ENCODE results near the gene MAN2C1. TPM values are rescaled to one million over a fixed set of nuclear protein-coding genes. Genes with fewer than 3 reads are reported as not detected.

The MAN2C1 gene
- total RNA-seq, 2 experiments from 2014 or later, result 519 to 546 TPM

GRCh38 chr15:75339531-75340240, 28.7 kb downstream of the MAN2C1 start:
- intact Hi-C loops (cut with DNase I, micrococcal nuclease), result no loop called here
- Histone ChIP-seq H3K4me1 (ENCODE audit: insufficient read depth, low read length) (peaks cover 15% of the 10 kb centered on the region), H3K4me3 (ENCODE audit: low read length) (no peak overlapping the region), H3K36me3 (ENCODE audit: insufficient read depth, low read length) (peaks cover 11% of the 10 kb centered on the region), H3K27me3 (ENCODE audit: control insufficient read depth in 1 of 2, insufficient read depth in 2 of 2, low read length in 2 of 2) (no peaks in the 10 kb centered on the region), H3K27ac (ENCODE audit: low read depth in 1 of 2, low read length in 2 of 2) (no peak overlapping the region), H3K9me3 (ENCODE audit: control insufficient read depth in 1 of 2, insufficient read depth in 1 of 2, low read length in 2 of 2) (no peaks in the 10 kb centered on the region)
- DNase-seq, result no peak
- H3K27ac Mint-ChIP-seq, result no peak overlapping the region
- peaks cover 21% of the 10 kb centered on the region for H3K4me1 Mint-ChIP-seq (ENCODE audit: low read depth)
- H3K4me3 Mint-ChIP-seq, result no peak overlapping the region
- H3K36me3 Mint-ChIP-seq (ENCODE audit: low read depth), result no peaks in the 10 kb centered on the region
- no peak for TF ChIP-seq CTCF (IDR thresholded peaks at IDR 0.05)
- no peak for ATAC-seq (ENCODE audit: poor library complexity)
- ChIA-PET CTCF (no interaction called here), POLR2A (interaction anchor here (1.3 kb wide), 1 partner anchor 7 kb away, joined by 4 read pairs; the partner anchor contains the start of gene NEIL1)
- H3K27me3 Mint-ChIP-seq, result no peaks in the 10 kb centered on the region
- no peaks in the 10 kb centered on the region for H3K9me3 Mint-ChIP-seq

GRCh38 chr15:75338661-75339240, 29.7 kb downstream of the MAN2C1 start:
- H3K27ac Mint-ChIP-seq, result no peak overlapping the region
- H3K27me3 Mint-ChIP-seq, result no peaks in the 10 kb centered on the region
- intact Hi-C loops (cut with DNase I, micrococcal nuclease), result no loop called here

More at GRCh38 chr15:75338661-75339240, 29.7 kb downstream of the MAN2C1 start:
- no peaks in the 10 kb centered on the region for H3K9me3 ChIP-seq (ENCODE audit: control insufficient read depth in 1 of 2, insufficient read depth in 1 of 2, low read length in 2 of 2)
- H3K27me3 ChIP-seq (ENCODE audit: control insufficient read depth in 1 of 2, insufficient read depth in 2 of 2, low read length in 2 of 2), result no peaks in the 10 kb centered on the region
- H3K4me1 Mint-ChIP-seq (ENCODE audit: low read depth), result peaks cover 21% of the 10 kb centered on the region
- H3K36me3 ChIP-seq (ENCODE audit: insufficient read depth, low read length), result peaks cover 11% of the 10 kb centered on the region
- no peak for DNase-seq
- ChIA-PET POLR2A (interaction anchor here (1.3 kb wide), 1 partner anchor 8 kb away, joined by 4 read pairs; the partner anchor contains the start of gene NEIL1), CTCF (no interaction called here)
- H3K27ac ChIP-seq (ENCODE audit: low read depth in 1 of 2, low read length in 2 of 2), result no peak overlapping the region
- H3K9me3 Mint-ChIP-seq, result no peaks in the 10 kb centered on the region
- H3K4me3 Mint-ChIP-seq, result no peak overlapping the region
- H3K36me3 Mint-ChIP-seq (ENCODE audit: low read depth), result no peaks in the 10 kb centered on the region
- H3K4me3 ChIP-seq (ENCODE audit: low read length), result no peak overlapping the region
- no peak for ATAC-seq (ENCODE audit: poor library complexity)
- H3K4me1 ChIP-seq (ENCODE audit: insufficient read depth, low read length), result peaks cover 15% of the 10 kb centered on the region
- TF ChIP-seq CTCF (IDR thresholded peaks at IDR 0.05), result no peak
